PC-9 (cell line): Measurements from ENCODE around the gene PRLR. TPM values are rescaled to one million over a fixed set of nuclear protein-coding genes. Genes with fewer than 3 reads are reported as not detected.
A peak's percentile ranks its signal among the peaks of the same experiment; 100 is the strongest.

ENCODE experiments used
- Bru-seq: library from RNA; stranded (reverse); fragments of 400-500 nt; gene quantifications from one replicate; lab custom pipeline; 2021; lab: Mats Ljungman, UMichigan
- BruChase-seq, 2 experiments: library from RNA; stranded (reverse); fragments of 400-500 nt; gene quantifications; one replicate each; lab custom pipeline; 2021; lab: Mats Ljungman, UMichigan
- BruUV-seq: library from RNA; stranded (reverse); fragments of 400-500 nt; replicated peaks from 2 replicates; lab custom pipeline; 2021; lab: Mats Ljungman, UMichigan
- CTCF ChIA-PET: fragments of 300-600 bp; sonication (Branson Sonifier 250); formaldehyde crosslinking; loops from one replicate; lab custom pipeline; 2022; ENCODE audit warnings: antibody characterized with exemption; lab: Charles Lee
- POLR2A ChIA-PET: fragments of 300-600 bp; sonication (Branson Sonifier 250); formaldehyde crosslinking; loops from one replicate; lab custom pipeline; 2022; ENCODE audit warnings: antibody characterized with exemption; ENCODE audit not compliant: unreplicated experiment; lab: Charles Lee
- DNase-seq, 2 experiments: peaks; one replicate each; pipeline versions ENCODE4 v3.0.0 to v3.0.0-alpha.2; 2015 to 2022; ENCODE audit warnings: mixed read lengths in 1 of 2
- H2AFZ ChIP-seq: fragments of 200-600 bp; sonication (generic); 2 replicates; pipeline ENCODE4 v1.8.1; 2017; ENCODE audit warnings: antibody characterized with exemption
- H3F3A ChIP-seq: fragments of 200-600 bp; sonication (generic); 2 replicates; pipeline ENCODE4 v1.8.1; 2017; ENCODE audit warnings: antibody characterized with exemption, mild to moderate bottlenecking, low read depth; ENCODE audit not compliant: insufficient read depth
- H3K27ac ChIP-seq: fragments of 200-600 bp; sonication (generic); 2 replicates; pipeline ENCODE4 v1.6.1; 2016; ENCODE audit warnings: mixed run types
- H3K27me3 ChIP-seq: fragments of 200-600 bp; sonication (generic); 2 replicates; pipeline ENCODE4 v1.6.1; 2016; ENCODE audit warnings: low read depth, mixed run types; ENCODE audit not compliant: insufficient read depth
- H3K36me3 ChIP-seq: fragments of 200-600 bp; sonication (generic); 2 replicates; pipeline ENCODE4 v1.6.1; 2016; ENCODE audit warnings: low read depth, mixed run types
- H3K4me1 ChIP-seq: fragments of 200-600 bp; sonication (generic); replicated peaks from 2 replicates; pipeline ENCODE4 v1.6.1; 2016; ENCODE audit warnings: mixed run types; ENCODE audit not compliant: insufficient read depth
- H3K4me2 ChIP-seq: fragments of 200-600 bp; sonication (generic); 2 replicates; pipeline ENCODE4 v1.6.1; 2017; ENCODE audit warnings: mixed run types
- H3K4me3 ChIP-seq: fragments of 200-600 bp; sonication (generic); 2 replicates; pipeline ENCODE4 v1.6.1; 2016; ENCODE audit warnings: mixed run types
- H3K79me2 ChIP-seq: fragments of 200-600 bp; sonication (generic); 2 replicates; pipeline ENCODE4 v1.6.1; 2017; ENCODE audit warnings: low read depth, mixed run types
- H3K9me2 ChIP-seq: fragments of 200-600 bp; sonication (generic); 2 replicates; pipeline ENCODE4 v1.8.1; 2017; ENCODE audit warnings: mild to moderate bottlenecking; ENCODE audit not compliant: insufficient read depth
- H3K9me3 ChIP-seq: fragments of 200-600 bp; sonication (generic); 2 replicates; pipeline ENCODE4 v1.8.1; 2016; ENCODE audit warnings: low read depth; ENCODE audit not compliant: insufficient read depth
- H4K20me1 ChIP-seq: fragments of 200-600 bp; sonication (generic); 2 replicates; pipeline ENCODE4 v1.8.1; 2017; ENCODE audit not compliant: insufficient read depth
- EZH2 ChIP-seq: fragments of 200-600 bp; sonication (generic); IDR thresholded peaks from 2 replicates; pipeline ENCODE4 v1.8.0; 2017; ENCODE audit warnings: antibody characterized with exemption, low read depth
- intact Hi-C: fragments of 100-400 bp; cut with micrococcal nuclease; formaldehyde crosslinking; loops from one replicate; pipeline ENCODE4 v1.10.0; 2022; ENCODE audit not compliant: unreplicated experiment
- long read RNA-seq: library from polyadenylated mRNA; stranded (forward); transcript quantifications from one replicate; pipeline ENCODE4 v2.0.0, GENCODE V29; 2022
- total RNA-seq: library from RNA; stranded (reverse); gene quantifications from 2 replicates; pipeline ENCODE4 v1.2.3, GENCODE V29; 2021
- TF ChIP-seq, protein P1 (sequence below): fragments of 200-600 bp; sonication (generic); conservative IDR thresholded peaks from 2 replicates; pipeline ENCODE4 v1.6.1; 2017; ENCODE audit warnings: mixed run types, antibody characterized with exemption, mild to moderate bottlenecking, moderate library complexity

The PRLR gene
- total RNA-seq (not detected in 2 replicates), Bru-seq, nascent RNA (not detected), BruChase-seq, experiment 1, labeled RNA remaining after a 2-hour chase (percentile 0 among the genes with signal in this experiment), BruChase-seq, experiment 2, labeled RNA remaining after a 6-hour chase (percentile 0 among the genes with signal in this experiment)
- long read RNA-seq = 0 reads

DNA sequence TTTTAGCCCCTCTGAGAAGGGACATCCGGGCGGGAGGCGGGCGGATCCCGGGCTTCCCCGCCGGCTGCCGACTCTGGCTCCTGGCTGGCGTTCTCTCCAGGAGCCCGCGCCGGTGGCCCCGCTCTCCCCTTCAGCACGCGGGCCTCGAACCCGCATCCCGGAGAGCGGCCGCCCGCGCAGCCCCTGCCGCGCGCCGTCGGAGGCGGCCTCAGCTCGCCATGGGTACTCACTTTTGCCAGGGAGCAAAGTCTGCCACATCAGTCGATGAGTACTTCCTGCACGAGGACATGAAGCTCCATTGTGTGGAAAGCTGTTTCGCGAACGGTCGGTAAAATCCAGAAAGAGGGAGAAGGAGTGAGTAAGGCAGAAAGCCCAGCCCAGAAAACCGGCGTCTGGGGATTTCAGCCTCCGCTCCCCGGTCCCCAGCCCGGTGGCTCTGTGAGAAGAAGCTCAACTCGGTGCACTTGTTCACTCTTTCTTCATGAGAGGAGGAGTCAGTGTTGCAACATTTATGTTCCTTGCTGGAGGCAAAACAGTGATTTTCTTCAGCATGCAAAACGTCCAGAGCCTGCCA is at the start of gene PRLR:
Gene PRLR (minus strand): TSS at position 450 of the 574 bp plus-strand sequence. CDS start 140,867 bp downstream, outside the sequence.
- Histone ChIP-seq H3K79me2 (no peaks in the 10 kb centered on the region), H3K27me3 (peaks cover 76% of the 10 kb centered on the region), H3K9me2 (no peaks in the 10 kb centered on the region), H3K36me3 (no peaks in the 10 kb centered on the region), H3K9me3 (no peaks in the 10 kb centered on the region), H4K20me1 (no peaks in the 10 kb centered on the region), H3K4me1 (no peaks in the 10 kb centered on the region), H3K4me2 (no peak within 1 kb of the TSS), H3F3A (no peaks in the 10 kb centered on the region), H2AFZ (no peak within 1 kb of the TSS), H3K4me3 (no peak within 1 kb of the TSS), H3K27ac (no peak within 1 kb of the TSS)
- TF ChIP-seq, protein P1, sequence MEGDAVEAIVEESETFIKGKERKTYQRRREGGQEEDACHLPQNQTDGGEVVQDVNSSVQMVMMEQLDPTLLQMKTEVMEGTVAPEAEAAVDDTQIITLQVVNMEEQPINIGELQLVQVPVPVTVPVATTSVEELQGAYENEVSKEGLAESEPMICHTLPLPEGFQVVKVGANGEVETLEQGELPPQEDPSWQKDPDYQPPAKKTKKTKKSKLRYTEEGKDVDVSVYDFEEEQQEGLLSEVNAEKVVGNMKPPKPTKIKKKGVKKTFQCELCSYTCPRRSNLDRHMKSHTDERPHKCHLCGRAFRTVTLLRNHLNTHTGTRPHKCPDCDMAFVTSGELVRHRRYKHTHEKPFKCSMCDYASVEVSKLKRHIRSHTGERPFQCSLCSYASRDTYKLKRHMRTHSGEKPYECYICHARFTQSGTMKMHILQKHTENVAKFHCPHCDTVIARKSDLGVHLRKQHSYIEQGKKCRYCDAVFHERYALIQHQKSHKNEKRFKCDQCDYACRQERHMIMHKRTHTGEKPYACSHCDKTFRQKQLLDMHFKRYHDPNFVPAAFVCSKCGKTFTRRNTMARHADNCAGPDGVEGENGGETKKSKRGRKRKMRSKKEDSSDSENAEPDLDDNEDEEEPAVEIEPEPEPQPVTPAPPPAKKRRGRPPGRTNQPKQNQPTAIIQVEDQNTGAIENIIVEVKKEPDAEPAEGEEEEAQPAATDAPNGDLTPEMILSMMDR = no peak
- no peak for TF ChIP-seq EZH2
- intact Hi-C loops = no loop called here
- no TSS peak for BruUV-seq
- CTCF ChIA-PET = interaction anchor here (0.7 kb wide), 1 partner anchor 75 kb away, joined by 6 read pairs; no protein-coding TSS in a partner anchor
- POLR2A ChIA-PET = no interaction called here
- no peak for DNase-seq

DNA sequence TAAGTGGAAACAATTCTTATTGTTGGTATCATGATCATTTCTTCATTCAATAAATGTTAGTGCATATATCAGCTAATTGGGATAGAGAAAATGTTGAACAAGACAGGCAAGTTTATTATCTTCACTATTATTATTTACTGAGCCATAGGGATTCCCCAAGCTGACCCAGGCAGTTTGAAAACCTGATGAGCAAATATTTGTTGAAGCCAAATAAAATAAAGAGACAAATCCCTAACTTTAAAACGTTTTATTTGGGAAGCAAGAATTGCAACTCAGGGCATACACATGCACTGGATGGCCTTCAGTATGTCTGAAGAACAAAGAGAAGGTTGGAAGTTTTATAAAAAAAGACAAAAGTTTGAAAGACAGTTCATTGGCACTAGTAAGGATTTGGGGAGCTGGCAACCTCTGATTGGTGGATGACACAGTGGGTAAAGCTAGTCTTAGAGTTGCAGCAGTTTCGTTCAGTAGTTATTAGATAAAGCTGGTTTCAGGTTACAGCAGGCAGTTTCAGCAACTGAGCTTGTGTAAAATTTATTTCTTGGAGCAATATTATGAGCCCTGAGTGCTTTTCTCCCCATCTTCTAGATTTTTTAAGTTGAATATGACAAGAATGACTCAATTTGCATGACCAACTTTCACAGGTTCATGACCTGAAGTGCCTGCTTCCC is 44.7 kb upstream of the PRLR start:
- peak in 1 of 2 experiments; percentile 15 for DNase-seq

DNA sequence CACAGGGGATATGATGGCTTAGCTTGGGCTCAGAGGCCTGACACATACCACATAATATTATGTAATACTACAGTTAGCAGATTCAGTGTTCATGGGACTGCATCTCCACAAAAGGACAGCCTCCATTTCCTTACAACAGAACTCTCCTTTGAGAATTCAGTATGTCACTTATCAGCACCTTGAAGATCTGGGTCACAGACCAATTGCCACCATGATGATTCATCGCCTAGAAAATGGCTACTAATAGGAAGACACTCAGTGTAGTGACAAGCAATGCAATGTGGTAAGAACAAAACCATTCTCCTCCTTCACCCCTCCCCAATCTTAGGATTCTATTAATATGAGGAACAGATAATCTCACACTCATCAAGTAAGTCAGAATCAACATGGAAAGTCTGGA is 38.7 kb upstream of the PRLR start:
- Histone ChIP-seq H3F3A (no peaks in the 10 kb centered on the region), H3K36me3 (no peaks in the 10 kb centered on the region), H3K4me2 (no peak overlapping the region), H3K79me2 (no peaks in the 10 kb centered on the region), H3K27me3 (no peaks in the 10 kb centered on the region), H3K4me3 (no peak overlapping the region), H3K4me1 (no peaks in the 10 kb centered on the region), H2AFZ (no peak overlapping the region), H3K27ac (no peak overlapping the region), H3K9me2 (no peaks in the 10 kb centered on the region), H4K20me1 (no peaks in the 10 kb centered on the region), H3K9me3 (no peaks in the 10 kb centered on the region)
- TF ChIP-seq, protein P1 = no peak
- no peak for TF ChIP-seq EZH2
- no TSS peak for BruUV-seq
- CTCF ChIA-PET = no interaction called here
- intact Hi-C loops = no loop called here
- POLR2A ChIA-PET = no interaction called here
- no peak for DNase-seq

More for the DNA sequence above, 44.7 kb upstream of the PRLR start:
- H3K27ac ChIP-seq = no peak overlapping the region
- ChIA-PET POLR2A (interaction anchor here (0.7 kb wide), 1 partner anchor 1815 kb away, joined by 6 read pairs; no protein-coding TSS in a partner anchor), CTCF (no interaction called here)
- no peaks in the 10 kb centered on the region for H3K9me3 ChIP-seq
- no peaks in the 10 kb centered on the region for H3K9me2 ChIP-seq
- H3K4me3 ChIP-seq = no peak overlapping the region
- no peak for TF ChIP-seq EZH2
- TF ChIP-seq, protein P1 = no peak
- BruUV-seq = no TSS peak
- no peaks in the 10 kb centered on the region for H3F3A ChIP-seq
- H3K36me3 ChIP-seq = no peaks in the 10 kb centered on the region
- H4K20me1 ChIP-seq = no peaks in the 10 kb centered on the region
- H3K4me1 ChIP-seq = no peaks in the 10 kb centered on the region
- H3K79me2 ChIP-seq = no peaks in the 10 kb centered on the region
- H2AFZ ChIP-seq = no peak overlapping the region
- intact Hi-C loops = no loop called here
- H3K4me2 ChIP-seq = no peak overlapping the region
- H3K27me3 ChIP-seq = no peaks in the 10 kb centered on the region
